ENCODE measurements around the gene RALBP1. TPM values are rescaled to one million over a fixed set of nuclear protein-coding genes. Genes with fewer than 3 reads are reported as not detected.

The RALBP1 gene
- total and polyA plus RNA-seq, 2 experiments from 2014 or later = 33.5 to 68.0 TPM

- no peak for DNase-seq (ENCODE audit: low read depth in 1 of 2, low spot score in 1 of 2)
- Histone ChIP-seq H3K27ac (no peak overlapping the region), H3K9me3 (ENCODE audit: low read depth) (no peaks in the 10 kb centered on the region), H3K4me1 (ENCODE audit: low read depth) (no peaks in the 10 kb centered on the region), H3K27me3 (no peaks in the 10 kb centered on the region), H3K36me3 (peaks cover 4% of the 10 kb centered on the region), H3K4me3 (no peak overlapping the region)
- no peak for TF ChIP-seq CTCF (IDR thresholded peaks at IDR 0.05; ENCODE audit: low read depth, low read length)
Measured at GRCh38 chr18:9519399-9519798, 44.1 kb downstream of the RALBP1 start.

GRCh38 chr18:9520666-9521065 lies 45.4 kb downstream of the RALBP1 start:
- DNase-seq (ENCODE audit: low read depth in 1 of 2, low spot score in 1 of 2) = peak in 1 of 2 donors; percentile 47
- Histone ChIP-seq H3K27ac (no peak overlapping the region), H3K9me3 (ENCODE audit: low read depth) (no peaks in the 10 kb centered on the region), H3K4me3 (no peak overlapping the region), H3K27me3 (no peaks in the 10 kb centered on the region), H3K36me3 (peaks cover 4% of the 10 kb centered on the region), H3K4me1 (ENCODE audit: low read depth) (no peaks in the 10 kb centered on the region)
- TF ChIP-seq CTCF (IDR thresholded peaks at IDR 0.05; ENCODE audit: low read depth, low read length) = no peak

GRCh38 chr18:9521770-9522169 lies 46.5 kb downstream of the RALBP1 start:
- no peak for TF ChIP-seq CTCF (IDR thresholded peaks at IDR 0.05; ENCODE audit: low read depth, low read length)
- no peaks in the 10 kb centered on the region for H3K27me3 ChIP-seq
- DNase-seq (ENCODE audit: low read depth in 1 of 2, low spot score in 1 of 2) = no peak
- H3K4me3 ChIP-seq = no peak overlapping the region
- peaks cover 4% of the 10 kb centered on the region for H3K36me3 ChIP-seq
- no peak overlapping the region for H3K27ac ChIP-seq
- no peaks in the 10 kb centered on the region for H3K4me1 ChIP-seq (ENCODE audit: low read depth)
- no peaks in the 10 kb centered on the region for H3K9me3 ChIP-seq (ENCODE audit: low read depth)

GRCh38 chr18:9522952-9523351 lies 47.6 kb downstream of the RALBP1 start:
- Histone ChIP-seq H3K4me1 (ENCODE audit: low read depth) (no peaks in the 10 kb centered on the region), H3K9me3 (ENCODE audit: low read depth) (no peaks in the 10 kb centered on the region), H3K4me3 (no peak overlapping the region), H3K27ac (no peak overlapping the region), H3K27me3 (no peaks in the 10 kb centered on the region), H3K36me3 (peaks cover 12% of the 10 kb centered on the region)
- DNase-seq (ENCODE audit: low read depth in 1 of 2, low spot score in 1 of 2) = no peak
- TF ChIP-seq CTCF (IDR thresholded peaks at IDR 0.05; ENCODE audit: low read depth, low read length) = no peak

GRCh38 chr18:9526458-9526857 lies 51.1 kb downstream of the RALBP1 start:
- Histone ChIP-seq H3K4me3 (no peak overlapping the region), H3K4me1 (ENCODE audit: low read depth) (no peaks in the 10 kb centered on the region), H3K27ac (no peak overlapping the region), H3K36me3 (peaks cover 18% of the 10 kb centered on the region), H3K27me3 (no peaks in the 10 kb centered on the region), H3K9me3 (ENCODE audit: low read depth) (no peaks in the 10 kb centered on the region)
- no peak for TF ChIP-seq CTCF (IDR thresholded peaks at IDR 0.05; ENCODE audit: low read depth, low read length)
- no peak for DNase-seq (ENCODE audit: low read depth in 1 of 2, low spot score in 1 of 2)
